K562 (cell line): ENCODE data around the gene PTPRC.

Experiments used
- CHD1 ChIP-seq: fragments of 200-600 bp; sonication (generic); IDR thresholded peaks from one replicate; pipeline ENCODE4 v1.6.1; 2012; ENCODE audit warnings: mild to moderate bottlenecking, moderate library complexity, low read length, inconsistent platforms
- CTCF ChIP-seq, 3 experiments: IDR thresholded peaks in 2 of 3; conservative IDR thresholded peaks in 1 of 3; 2 replicates each; pipeline ENCODE4 v1.5.1; 2011 to 2012; ENCODE audit warnings: low read length in 3 of 3, mild to moderate bottlenecking in 3 of 3, control low read depth in 2 of 3, improper control_type of control experiment in 1 of 3, inconsistent platforms in 1 of 3, low read depth in 1 of 3, mixed read lengths in 1 of 3, moderate library complexity in 1 of 3; ENCODE audit not compliant: insufficient read depth in 2 of 3
- MCM5 ChIP-seq: fragments of 450-650 bp; IDR thresholded peaks from 2 replicates; pipeline ENCODE4 v1.6.1; 2016; ENCODE audit warnings: low read depth
- ZFP36 ChIP-seq: fragments of 150-350 bp; IDR thresholded peaks from 2 replicates; pipeline ENCODE4 v1.6.1; 2018; ENCODE audit warnings: low read length, low read depth; ENCODE audit not compliant: partially characterized antibody

GRCh38 chr1:198643808-198644207 lies 5.0 kb downstream of the PTPRC start:
- TF ChIP-seq MCM5 (no peak), CTCF (IDR thresholded peaks at IDR 0.05 in 2 of 3, conservative IDR thresholded peaks at IDR 0.05 in 1 of 3; ENCODE audit: insufficient read depth in 2 of 3, low read depth in 1 of 3, low read length in 3 of 3) (no peak), CHD1 (no peak), ZFP36 (no peak)
